Subcutaneous abdominal adipose tissue (tissue), 5 donors: ENCODE results near the gene USP5.

ENCODE experiments used
- H3K27ac ChIP-seq: one replicate; pipeline ENCODE4 v1.7.0; 2013; ENCODE audit warnings: low read depth, mild to moderate bottlenecking, inconsistent platforms, low read length, moderate library complexity
- H3K27me3 ChIP-seq, 5 donors: one replicate each; pipeline ENCODE4 v1.7.0; 2013; ENCODE audit warnings: low read length in 5 of 5, inconsistent platforms in 1 of 5; ENCODE audit not compliant: control insufficient read depth in 5 of 5, insufficient read depth in 4 of 5
- H3K36me3 ChIP-seq, 5 donors: one replicate each; pipeline ENCODE4 v1.7.0; 2013; ENCODE audit warnings: low read length in 5 of 5; ENCODE audit not compliant: control insufficient read depth in 5 of 5, insufficient read depth in 5 of 5
- H3K4me1 ChIP-seq, 5 donors: one replicate each; pipeline ENCODE4 v1.7.0; 2013; ENCODE audit warnings: low read length in 5 of 5, mild to moderate bottlenecking in 3 of 5, moderate library complexity in 1 of 5; ENCODE audit not compliant: control insufficient read depth in 5 of 5, insufficient read depth in 5 of 5
- H3K4me3 ChIP-seq, 5 donors: one replicate each; pipeline ENCODE4 v1.7.0; 2013; ENCODE audit warnings: low read length in 5 of 5, low read depth in 1 of 5
- H3K9ac ChIP-seq, 5 donors: one replicate each; pipeline ENCODE4 v1.7.0; 2013; ENCODE audit warnings: low read length in 5 of 5, mild to moderate bottlenecking in 4 of 5, moderate library complexity in 3 of 5
- H3K9me3 ChIP-seq, 5 donors: one replicate each; pipeline ENCODE4 v1.7.0; 2013; ENCODE audit warnings: low read length in 5 of 5; ENCODE audit not compliant: control insufficient read depth in 5 of 5
- donor health status: healthy.
- donor health status: healthy.
- donor health status: healthy.
- donor health status: healthy.
- donor health status: healthy.

The USP5 gene

DNA sequence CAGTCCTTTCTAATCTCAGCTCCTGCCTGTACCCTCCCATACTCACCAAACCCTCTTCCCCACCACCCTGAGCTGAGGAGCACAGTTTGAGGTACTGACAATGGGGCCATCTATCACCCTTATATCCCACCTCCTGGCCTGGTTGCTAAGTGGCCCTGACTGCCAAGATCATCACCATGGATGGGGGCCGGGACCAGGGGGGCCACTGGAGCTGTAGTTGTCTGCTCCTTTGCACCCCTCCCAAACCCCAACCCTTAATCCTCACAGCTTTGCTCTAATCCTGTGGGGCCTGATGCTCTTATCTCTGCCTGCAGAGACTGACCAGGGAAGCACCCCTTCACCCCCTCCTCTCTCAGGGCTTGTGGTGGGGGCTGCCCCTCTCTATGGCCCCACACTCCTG lies 11.6 kb upstream of the USP5 start:
- peaks cover 0 to 21% (median 11%) of the 10 kb centered on the region in 5 donors for H3K36me3 ChIP-seq
- peaks cover 0 to 2% (median 0%) of the 10 kb centered on the region in 5 donors for H3K4me1 ChIP-seq
- no peaks in the 10 kb centered on the region for H3K9me3 ChIP-seq
- peaks cover 0 to 17% (median 9%) of the 10 kb centered on the region in 5 donors for H3K27me3 ChIP-seq
- H3K4me3 ChIP-seq, result no peak overlapping the region
- no peak overlapping the region for H3K27ac ChIP-seq
- no peak overlapping the region for H3K9ac ChIP-seq

DNA sequence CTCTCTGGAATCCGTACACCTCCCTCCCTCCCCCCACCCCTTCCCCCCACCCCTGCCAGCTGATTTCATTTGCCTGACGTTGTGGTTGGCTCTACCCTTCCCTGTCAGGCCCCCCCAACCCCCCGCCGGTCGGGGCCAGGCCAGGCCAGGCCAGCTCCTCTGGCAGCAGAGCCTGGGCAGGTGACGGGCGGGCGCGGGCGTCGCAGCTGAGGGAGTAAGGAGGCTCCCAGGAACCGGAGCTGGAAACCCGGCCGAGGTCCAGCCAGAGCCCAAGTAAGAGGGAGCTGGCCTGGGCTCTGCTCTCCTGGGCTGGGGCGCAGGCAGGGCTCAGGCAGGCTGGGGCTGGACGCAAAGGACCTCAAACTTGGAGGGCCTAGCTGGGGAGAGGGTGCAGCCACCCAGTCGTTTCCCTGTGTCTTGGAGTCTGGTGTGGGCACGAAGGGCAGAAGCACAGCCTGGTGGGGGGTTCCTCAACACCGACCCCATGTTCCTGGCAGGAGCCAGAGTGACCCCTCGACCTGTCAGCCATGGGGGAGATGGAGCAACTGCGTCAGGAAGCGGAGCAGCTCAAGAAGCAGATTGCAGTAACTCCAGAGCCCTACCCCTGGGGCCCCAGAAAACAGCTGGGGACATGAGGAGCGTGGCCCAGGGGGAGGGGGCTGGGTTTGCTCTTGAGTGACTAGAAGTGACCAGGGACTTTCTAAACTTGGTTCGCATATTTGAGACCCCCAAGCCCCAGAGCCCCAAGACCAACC lies 11.0 kb upstream of the USP5 start, which contains the start of gene GNB3:
Gene GNB3 (plus strand): TSS at position 165 of the 755 bp plus-strand sequence. CDS start 363 bp downstream, at position 528.
- Histone ChIP-seq H3K36me3 (peaks cover 0 to 27% (median 11%) of the 10 kb centered on the region in 5 donors), H3K4me1 (no peaks in the 10 kb centered on the region), H3K27ac (no peak within 1 kb of the TSS), H3K4me3 (no peak within 1 kb of the TSS), H3K27me3 (peaks cover 0 to 17% (median 9%) of the 10 kb centered on the region in 5 donors), H3K9me3 (no peaks in the 10 kb centered on the region), H3K9ac (no peak within 1 kb of the TSS)

DNA sequence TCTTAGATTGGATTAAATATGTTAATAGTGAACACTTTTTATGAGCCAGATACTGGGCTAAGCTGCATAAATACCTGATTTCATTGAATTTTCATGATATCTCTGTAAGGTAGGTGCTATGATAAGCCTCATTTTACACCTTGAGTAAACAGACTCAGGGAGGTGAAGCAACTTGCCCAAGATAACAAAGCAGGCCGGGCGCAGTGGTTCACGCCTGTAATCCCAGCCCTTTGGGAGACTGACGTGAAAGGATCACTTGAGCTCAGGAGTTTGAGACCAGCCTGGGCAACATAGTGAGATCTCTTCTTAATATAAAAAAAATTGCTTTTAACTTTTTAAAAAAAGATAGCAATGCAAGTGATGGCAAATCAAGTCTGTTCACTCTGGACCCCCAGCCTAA lies 9.9 kb upstream of the USP5 start:
- Histone ChIP-seq H3K4me3 (no peak overlapping the region), H3K4me1 (no peaks in the 10 kb centered on the region), H3K36me3 (peaks cover 0 to 27% (median 13%) of the 10 kb centered on the region in 5 donors), H3K9ac (no peak overlapping the region), H3K27ac (no peak overlapping the region), H3K27me3 (peaks cover 0 to 17% (median 9%) of the 10 kb centered on the region in 5 donors), H3K9me3 (no peaks in the 10 kb centered on the region)

DNA sequence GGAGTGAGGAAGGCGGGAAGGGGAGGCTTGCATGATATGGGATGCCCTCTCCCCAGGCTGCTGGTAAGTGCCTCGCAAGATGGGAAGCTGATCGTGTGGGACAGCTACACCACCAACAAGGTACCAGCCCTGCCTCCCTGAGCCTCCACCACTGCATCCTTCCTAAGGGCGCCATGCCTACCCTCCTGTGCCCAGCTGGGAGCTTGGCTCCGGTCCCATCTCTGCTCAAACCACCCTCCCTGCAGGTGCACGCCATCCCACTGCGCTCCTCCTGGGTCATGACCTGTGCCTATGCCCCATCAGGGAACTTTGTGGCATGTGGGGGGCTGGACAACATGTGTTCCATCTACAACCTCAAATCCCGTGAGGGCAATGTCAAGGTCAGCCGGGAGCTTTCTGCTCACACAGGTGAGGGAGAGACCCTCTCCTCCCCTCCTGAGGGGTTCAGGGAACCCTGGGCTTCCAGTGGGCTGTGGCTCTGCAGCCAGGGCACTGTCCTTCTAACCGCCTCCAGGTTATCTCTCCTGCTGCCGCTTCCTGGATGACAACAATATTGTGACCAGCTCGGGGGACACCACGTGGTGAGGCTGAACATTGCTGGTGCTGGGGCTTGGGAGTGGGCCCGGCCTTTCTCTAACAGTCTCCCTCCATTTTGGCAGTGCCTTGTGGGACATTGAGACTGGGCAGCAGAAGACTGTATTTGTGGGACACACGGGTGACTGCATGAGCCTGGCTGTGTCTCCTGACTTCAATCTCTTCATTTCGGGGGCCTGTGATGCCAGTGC lies 8.6 kb upstream of the USP5 start:
- Histone ChIP-seq H3K4me3 (no peak overlapping the region), H3K27me3 (peaks cover 0 to 17% (median 7%) of the 10 kb centered on the region in 5 donors), H3K4me1 (no peaks in the 10 kb centered on the region), H3K9me3 (no peaks in the 10 kb centered on the region), H3K9ac (no peak overlapping the region), H3K27ac (no peak overlapping the region), H3K36me3 (peaks cover 0 to 18% (median 9%) of the 10 kb centered on the region in 5 donors)

DNA sequence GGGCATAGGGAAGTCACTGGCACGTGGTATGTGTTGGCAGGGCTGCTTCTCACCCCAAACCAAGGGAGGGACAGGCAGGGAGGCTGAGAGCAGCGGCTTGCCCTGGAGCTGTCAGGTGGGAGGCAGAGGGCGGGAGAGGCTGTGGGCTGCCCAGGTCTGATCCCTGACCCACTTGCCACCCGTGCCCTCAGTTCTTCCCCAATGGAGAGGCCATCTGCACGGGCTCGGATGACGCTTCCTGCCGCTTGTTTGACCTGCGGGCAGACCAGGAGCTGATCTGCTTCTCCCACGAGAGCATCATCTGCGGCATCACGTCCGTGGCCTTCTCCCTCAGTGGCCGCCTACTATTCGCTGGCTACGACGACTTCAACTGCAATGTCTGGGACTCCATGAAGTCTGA lies 6.6 kb upstream of the USP5 start:
- H3K36me3 ChIP-seq, result peaks cover 0 to 9% (median 3%) of the 10 kb centered on the region in 5 donors
- no peak overlapping the region for H3K4me3 ChIP-seq
- no peak overlapping the region for H3K27ac ChIP-seq
- peaks cover 0 to 17% (median 7%) of the 10 kb centered on the region in 5 donors for H3K27me3 ChIP-seq
- H3K9me3 ChIP-seq, result no peaks in the 10 kb centered on the region
- no peak overlapping the region for H3K9ac ChIP-seq
- no peaks in the 10 kb centered on the region for H3K4me1 ChIP-seq

DNA sequence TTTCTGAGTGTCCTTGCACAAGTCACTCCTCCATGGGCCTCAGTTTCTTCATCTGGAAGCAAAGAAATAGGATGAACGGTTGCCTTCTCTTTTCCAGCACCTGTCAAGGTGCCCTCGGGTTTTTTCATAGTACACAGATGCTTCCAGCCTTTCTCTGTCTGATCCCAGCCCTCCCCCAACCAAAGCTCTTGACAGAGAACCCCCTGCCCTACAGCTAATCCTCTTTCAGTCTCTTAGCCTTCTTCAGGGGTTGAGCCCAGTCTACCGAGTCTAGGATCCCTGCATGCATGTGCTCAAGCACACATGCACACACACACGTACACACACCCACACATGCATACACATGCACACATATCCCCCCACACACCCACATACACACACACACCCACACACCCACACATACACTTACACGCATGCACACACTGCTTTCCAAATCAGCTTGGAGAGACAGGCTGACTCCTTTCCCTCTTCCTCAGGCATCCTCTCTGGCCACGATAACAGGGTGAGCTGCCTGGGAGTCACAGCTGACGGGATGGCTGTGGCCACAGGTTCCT lies 5.6 kb upstream of the USP5 start:
- no peak overlapping the region for H3K27ac ChIP-seq

DNA sequence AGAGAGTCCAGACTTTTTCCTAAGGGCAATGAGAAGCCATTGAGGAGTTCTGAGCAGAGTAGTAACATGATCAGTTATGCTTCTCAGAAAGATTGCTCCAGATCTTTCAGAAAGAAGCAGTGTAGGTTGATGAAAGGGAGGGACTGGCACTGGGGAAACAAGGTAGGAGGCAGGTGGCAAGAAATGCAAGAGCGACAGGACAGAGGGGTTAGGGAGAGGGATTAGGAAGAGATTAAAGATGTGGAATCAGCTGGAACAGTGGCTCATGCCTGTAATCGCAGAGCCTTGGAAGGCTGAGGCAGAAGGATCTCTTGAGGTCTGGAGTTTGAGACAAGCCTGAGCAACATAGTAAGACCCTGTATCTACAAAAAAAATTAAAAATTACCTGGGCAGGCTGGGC lies 4.3 kb upstream of the USP5 start:
- H3K36me3 ChIP-seq, result peaks cover 0 to 9% (median 7%) of the 10 kb centered on the region in 5 donors
- peaks cover 10 to 18% (median 13%) of the 10 kb centered on the region in 5 donors for H3K4me1 ChIP-seq
- H3K27me3 ChIP-seq, result peaks cover 0 to 22% (median 3%) of the 10 kb centered on the region in 5 donors
- no peak overlapping the region for H3K9ac ChIP-seq
- H3K4me3 ChIP-seq, result no peak overlapping the region
- peaks cover 0 to 5% (median 0%) of the 10 kb centered on the region in 5 donors for H3K9me3 ChIP-seq
- no peak overlapping the region for H3K27ac ChIP-seq

More for the DNA sequence above, 5.6 kb upstream of the USP5 start:
- Histone ChIP-seq H3K36me3 (peaks cover 0 to 9% (median 3%) of the 10 kb centered on the region in 5 donors), H3K4me3 (no peak overlapping the region), H3K9ac (no peak overlapping the region), H3K4me1 (peaks cover 6 to 9% (median 8%) of the 10 kb centered on the region in 5 donors), H3K9me3 (no peaks in the 10 kb centered on the region), H3K27me3 (peaks cover 0 to 17% (median 7%) of the 10 kb centered on the region in 5 donors)

DNA sequence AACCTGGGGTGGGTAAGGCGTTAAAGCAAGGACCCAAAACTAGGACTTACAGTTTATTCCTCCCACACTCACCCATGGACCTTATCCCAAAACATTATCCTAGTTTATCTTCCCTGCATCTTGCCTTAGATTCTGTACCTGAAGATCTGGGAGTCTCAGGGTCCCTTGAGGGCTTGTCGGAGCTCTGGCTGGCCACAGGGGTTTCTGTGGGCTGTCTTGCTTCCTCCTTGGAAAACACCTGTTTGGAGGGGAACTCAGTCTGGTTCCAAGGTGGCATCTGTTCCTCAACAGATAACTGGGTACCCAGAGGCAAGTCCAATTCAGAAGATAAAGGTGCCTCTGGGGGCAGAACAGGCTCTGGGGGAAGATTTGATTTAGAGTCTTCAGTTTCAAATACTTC lies 2.5 kb upstream of the USP5 start:
- H3K4me1 ChIP-seq, result peaks cover 17 to 24% (median 23%) of the 10 kb centered on the region in 5 donors
- H3K4me3 ChIP-seq, result no peak overlapping the region
- H3K36me3 ChIP-seq, result peaks cover 0 to 9% (median 7%) of the 10 kb centered on the region in 5 donors
- H3K27me3 ChIP-seq, result peaks cover 0 to 14% (median 0%) of the 10 kb centered on the region in 5 donors
- no peak overlapping the region for H3K27ac ChIP-seq
- H3K9ac ChIP-seq, result no peak overlapping the region
- peaks cover 0 to 5% (median 0%) of the 10 kb centered on the region in 5 donors for H3K9me3 ChIP-seq

DNA sequence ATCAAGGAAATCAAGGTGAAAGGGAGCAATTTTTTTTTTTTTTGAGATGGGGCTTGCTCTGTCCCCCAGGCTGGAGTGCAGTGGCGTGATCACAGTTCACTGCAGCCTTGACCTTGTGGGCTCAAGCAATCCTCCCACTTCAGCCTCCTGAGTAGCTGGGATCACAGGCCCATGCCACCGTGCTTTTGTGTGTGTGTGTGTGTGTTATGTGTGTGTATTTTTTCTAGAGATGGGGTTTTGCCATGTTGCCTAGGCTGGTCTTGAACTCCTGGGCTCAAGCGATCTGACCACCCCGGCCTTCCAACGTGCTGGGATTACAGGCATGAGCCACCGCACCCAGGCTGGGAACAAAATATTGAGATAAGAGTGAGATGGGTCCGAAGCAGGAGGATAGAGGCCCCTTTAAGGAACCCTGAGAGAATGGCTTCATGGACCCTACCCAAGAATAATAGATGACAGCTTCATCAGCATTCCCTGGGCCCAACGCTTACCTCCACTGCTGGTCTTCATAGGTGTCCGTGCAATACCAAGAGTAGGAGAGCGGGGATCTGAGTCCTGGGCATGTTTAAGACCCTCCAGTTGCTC lies 1.9 kb upstream of the USP5 start:
- peaks cover 0 to 9% (median 7%) of the 10 kb centered on the region in 5 donors for H3K36me3 ChIP-seq
- no peak overlapping the region for H3K9ac ChIP-seq
- H3K9me3 ChIP-seq, result peaks cover 0 to 5% (median 0%) of the 10 kb centered on the region in 5 donors
- H3K27me3 ChIP-seq, result peaks cover 0 to 14% (median 0%) of the 10 kb centered on the region in 5 donors
- H3K27ac ChIP-seq, result no peak overlapping the region
- H3K4me1 ChIP-seq, result peaks cover 17 to 24% (median 23%) of the 10 kb centered on the region in 5 donors
- no peak overlapping the region for H3K4me3 ChIP-seq
